GM12878 (cell line): ENCODE measurements around the gene STX16.

Experiments
- CHD2 ChIP-seq: IDR thresholded peaks from 2 replicates; pipeline ENCODE4 v1.6.1; 2011; ENCODE audit warnings: low read depth, low read length, improper control_type of control experiment, borderline replicate concordance
- CTCF ChIP-seq, 3 experiments: IDR thresholded peaks in 2 of 3; conservative IDR thresholded peaks in 1 of 3; 2 replicates each; pipeline ENCODE4 v1.5.1; 2011; ENCODE audit warnings: low read depth in 3 of 3, low read length in 3 of 3, mild to moderate bottlenecking in 3 of 3, control low read depth in 2 of 3, moderate library complexity in 2 of 3, inconsistent platforms in 1 of 3, mixed read lengths in 1 of 3; ENCODE audit not compliant: control insufficient read depth in 2 of 3, insufficient read depth in 1 of 3; ENCODE audit errors: extremely low read depth in 1 of 3
- EZH2 ChIP-seq: IDR thresholded peaks from 2 replicates; pipeline ENCODE4 v1.6.1; 2012; ENCODE audit warnings: low read depth, mild to moderate bottlenecking, control low read depth, inconsistent platforms, low read length, borderline replicate concordance; ENCODE audit not compliant: control insufficient read depth
- HDAC2 ChIP-seq: fragments of 200-600 bp; sonication (generic); IDR thresholded peaks from 2 replicates; pipeline ENCODE4 v1.6.1; 2017
- NFYB ChIP-seq: IDR thresholded peaks from 2 replicates; pipeline ENCODE4 v1.6.1; 2011; ENCODE audit warnings: low read depth, mild to moderate bottlenecking, low read length, improper control_type of control experiment, moderate library complexity; ENCODE audit not compliant: insufficient read depth
- PBX3 ChIP-seq: IDR thresholded peaks from 2 replicates; pipeline ENCODE4 v1.6.1; 2011; ENCODE audit warnings: mild to moderate bottlenecking, low read depth, low read length, moderate library complexity; ENCODE audit not compliant: insufficient replicate concordance
- POLR2AphosphoS5 ChIP-seq: IDR thresholded peaks from 2 replicates; pipeline ENCODE4 v1.6.1; 2011; ENCODE audit warnings: mild to moderate bottlenecking, low read length, inconsistent platforms
- REST ChIP-seq: IDR thresholded peaks from 2 replicates; pipeline ENCODE4 v1.6.1; 2012; ENCODE audit warnings: mild to moderate bottlenecking, low read depth, low read length
- SIN3A ChIP-seq: IDR thresholded peaks from 2 replicates; pipeline ENCODE4 v1.6.1; 2012; ENCODE audit warnings: low read depth, low read length, improper control_type of control experiment
- USF1 ChIP-seq: IDR thresholded peaks from 2 replicates; pipeline ENCODE4 v1.6.1; 2011; ENCODE audit warnings: borderline replicate concordance, low read depth, mild to moderate bottlenecking, moderate library complexity, mixed read lengths, low read length; ENCODE audit not compliant: insufficient read depth; ENCODE audit errors: extremely low read length
- YBX1 ChIP-seq: fragments of 450-650 bp; IDR thresholded peaks from 2 replicates; pipeline ENCODE4 v1.6.1; 2016; ENCODE audit warnings: antibody characterized with exemption

- TF ChIP-seq REST: no peak
- no peak for TF ChIP-seq NFYB
- no peak for TF ChIP-seq YBX1
- no peak for TF ChIP-seq CTCF (IDR thresholded peaks at IDR 0.05 in 2 of 3, conservative IDR thresholded peaks at IDR 0.05 in 1 of 3; ENCODE audit: control insufficient read depth in 2 of 3, extremely low read depth in 1 of 3, insufficient read depth in 1 of 3, low read depth in 3 of 3, low read length in 3 of 3)
- TF ChIP-seq POLR2AphosphoS5: no peak
- no peak for TF ChIP-seq USF1
- TF ChIP-seq PBX3: no peak
- TF ChIP-seq EZH2: no peak
- no peak for TF ChIP-seq CHD2
- no peak for TF ChIP-seq HDAC2
- no peak for TF ChIP-seq SIN3A
Measured at GRCh38 chr20:58701431-58702160, 50.5 kb downstream of the STX16 start.
